Neural cell (in vitro differentiated cells): ENCODE measurements around the gene ANK2. TPM values are rescaled to one million over a fixed set of nuclear protein-coding genes. Genes with fewer than 3 reads are reported as not detected.

Source experiments
- H2AFZ ChIP-seq: fragments of 200-600, 300-800 bp; sonication (generic), shearing (Covaris generic); 2 replicates; pipeline ENCODE4 v1.6.0; 2014; ENCODE audit warnings: low read depth, mild to moderate bottlenecking, antibody characterized with exemption, low read length, moderate library complexity
- H3F3A ChIP-seq: fragments of 200-600 bp; shearing (Covaris generic); 2 replicates; pipeline ENCODE4 v1.6.1; 2016; ENCODE audit warnings: mild to moderate bottlenecking, moderate library complexity, mixed read lengths, antibody characterized with exemption, low read length; ENCODE audit not compliant: insufficient read depth, poor library complexity, severe bottlenecking
- H3K27ac ChIP-seq: fragments of 200-600, 300-800 bp; sonication (generic), shearing (Covaris generic); 2 replicates; pipeline ENCODE4 v1.5.1; 2014; ENCODE audit warnings: mild to moderate bottlenecking, low read length, moderate library complexity
- H3K27me3 ChIP-seq: fragments of 300-800, 200-600 bp; sonication (generic), shearing (Covaris generic); 2 replicates; pipeline ENCODE4 v1.6.0; 2014; ENCODE audit warnings: mild to moderate bottlenecking, low read depth, low read length, moderate library complexity; ENCODE audit not compliant: insufficient read depth
- H3K36me3 ChIP-seq: fragments of 300-800, 200-600 bp; sonication (generic), shearing (Covaris generic); 2 replicates; pipeline ENCODE4 v1.5.1; 2014; ENCODE audit warnings: mild to moderate bottlenecking, antibody characterized with exemption, low read length, moderate library complexity; ENCODE audit not compliant: insufficient read depth
- H3K4me2 ChIP-seq: fragments of 300-800, 200-600 bp; sonication (generic), shearing (Covaris generic); 2 replicates; pipeline ENCODE4 v1.6.0; 2014; ENCODE audit warnings: mild to moderate bottlenecking, low read length
- H3K4me3 ChIP-seq: fragments of 300-800, 200-600 bp; sonication (generic), shearing (Covaris generic); 2 replicates; pipeline ENCODE4 v1.5.1; 2014; ENCODE audit warnings: mild to moderate bottlenecking, low read length, moderate library complexity
- H3K79me2 ChIP-seq: fragments of 200-600 bp; shearing (Covaris generic); replicated peaks from 2 replicates; pipeline ENCODE4 v1.6.0; 2014; ENCODE audit warnings: mild to moderate bottlenecking, low read length, moderate library complexity; ENCODE audit not compliant: insufficient read depth
- H3K9ac ChIP-seq: fragments of 300-800, 200-600 bp; sonication (generic), shearing (Covaris generic); 2 replicates; pipeline ENCODE4 v1.6.1; 2016; ENCODE audit warnings: mild to moderate bottlenecking, low read length, mixed read lengths
- H3K9me2 ChIP-seq: fragments of 200-600 bp; shearing (Covaris generic); 2 replicates; pipeline ENCODE4 v1.6.1; 2016; ENCODE audit warnings: mild to moderate bottlenecking, low read length, mixed read lengths; ENCODE audit not compliant: insufficient read depth
- H3K9me3 ChIP-seq: fragments of 200-600, 300-800 bp; sonication (generic), shearing (Covaris generic); 2 replicates; pipeline ENCODE4 v1.6.1; 2016; ENCODE audit warnings: mild to moderate bottlenecking, mixed run types, low read length, moderate library complexity, mixed read lengths
- H4K20me1 ChIP-seq: fragments of 200-600 bp; shearing (Covaris generic); 2 replicates; pipeline ENCODE4 v1.6.1; 2016; ENCODE audit warnings: mild to moderate bottlenecking, mixed run types; ENCODE audit not compliant: insufficient read depth
- CTCF ChIP-seq: fragments of 450-650 bp; IDR thresholded peaks from 2 replicates; pipeline ENCODE4 v1.5.1; 2014; ENCODE audit warnings: antibody characterized with exemption, mild to moderate bottlenecking, moderate library complexity; ENCODE audit not compliant: poor library complexity, severe bottlenecking
- EP300 ChIP-seq: fragments of 450-650 bp; conservative IDR thresholded peaks from 2 replicates; pipeline ENCODE4 v1.6.1; 2014; ENCODE audit warnings: antibody characterized with exemption, mild to moderate bottlenecking, moderate library complexity; ENCODE audit not compliant: poor library complexity, severe bottlenecking
- EZH2 ChIP-seq: fragments of 200-600, 300-800 bp; shearing (Covaris generic), sonication (generic); IDR thresholded peaks from 2 replicates; pipeline ENCODE4 v1.6.1; 2014; ENCODE audit warnings: antibody characterized with exemption, low read length, borderline replicate concordance, mild to moderate bottlenecking; ENCODE audit not compliant: insufficient read depth, poor library complexity, severe bottlenecking
- MXI1 ChIP-seq: fragments of 450-650 bp; conservative IDR thresholded peaks from 2 replicates; pipeline ENCODE4 v1.6.1; 2014; ENCODE audit warnings: antibody characterized with exemption, mild to moderate bottlenecking; ENCODE audit not compliant: poor library complexity, severe bottlenecking
- POLR2AphosphoS5 ChIP-seq: IDR thresholded peaks from 2 replicates; pipeline ENCODE4 v1.6.1; 2012
- RAD21 ChIP-seq: fragments of 450-650 bp; conservative IDR thresholded peaks from 2 replicates; pipeline ENCODE4 v1.6.1; 2014; ENCODE audit warnings: antibody characterized with exemption, mild to moderate bottlenecking, moderate library complexity
- REST ChIP-seq: IDR thresholded peaks from 2 replicates; pipeline ENCODE4 v1.6.1; 2012; ENCODE audit warnings: borderline replicate concordance
- SMC3 ChIP-seq: fragments of 450-650 bp; conservative IDR thresholded peaks from 2 replicates; pipeline ENCODE4 v1.6.1; 2014; ENCODE audit warnings: antibody characterized with exemption, mild to moderate bottlenecking, moderate library complexity; ENCODE audit not compliant: poor library complexity
- TAF1 ChIP-seq: IDR thresholded peaks from 2 replicates; pipeline ENCODE4 v1.6.1; 2012; ENCODE audit warnings: low read depth
- polyA plus RNA-seq: library from polyadenylated mRNA; depleted of rRNA; stranded (reverse); fragments of >200 nt; gene quantifications from 2 replicates; pipeline ENCODE4 v1.2.3, GENCODE V29; 2014

Gene ANK2
- polyA plus RNA-seq, 1 donor from 2014 or later = 52.0 TPM

GRCh38 chr4:113255628-113256027 is 206.2 kb downstream of the ANK2 start:
- H3K4me3 ChIP-seq = no peak overlapping the region
- H3K27ac ChIP-seq = no peak overlapping the region
- H3K9ac ChIP-seq = no peak overlapping the region
- H3K27me3 ChIP-seq = no peaks in the 10 kb centered on the region
- no peaks in the 10 kb centered on the region for H3K9me3 ChIP-seq
- H3K9me2 ChIP-seq = no peaks in the 10 kb centered on the region
- TF ChIP-seq EZH2 = no peak
- TF ChIP-seq POLR2AphosphoS5 = no peak
- TF ChIP-seq REST = no peak
- TF ChIP-seq RAD21 = no peak
- TF ChIP-seq CTCF = no peak
- TF ChIP-seq EP300 = no peak
- no peak for TF ChIP-seq TAF1
- no peak for TF ChIP-seq MXI1
- TF ChIP-seq SMC3 = no peak
- H3K36me3 ChIP-seq = no peaks in the 10 kb centered on the region
- no peak overlapping the region for H3K4me2 ChIP-seq
- no peaks in the 10 kb centered on the region for H3K79me2 ChIP-seq
- H3F3A ChIP-seq = no peaks in the 10 kb centered on the region
- H2AFZ ChIP-seq = no peak overlapping the region
- H4K20me1 ChIP-seq = no peaks in the 10 kb centered on the region

- Histone ChIP-seq H4K20me1 (no peaks in the 10 kb centered on the region), H3K4me2 (no peak overlapping the region), H3F3A (no peaks in the 10 kb centered on the region), H2AFZ (no peak overlapping the region), H3K9me2 (no peaks in the 10 kb centered on the region), H3K79me2 (no peaks in the 10 kb centered on the region), H3K27ac (no peak overlapping the region), H3K36me3 (no peaks in the 10 kb centered on the region), H3K27me3 (no peaks in the 10 kb centered on the region), H3K4me3 (no peak overlapping the region), H3K9me3 (no peaks in the 10 kb centered on the region), H3K9ac (no peak overlapping the region)
- TF ChIP-seq SMC3 (no peak), TAF1 (no peak), EP300 (no peak), POLR2AphosphoS5 (no peak), RAD21 (no peak), MXI1 (no peak), REST (no peak), CTCF (no peak), EZH2 (no peak)
Measured at GRCh38 chr4:113256946-113257345, 207.5 kb downstream of the ANK2 start.
